HEK293 (cell line): ENCODE results near the gene CDKAL1.

Experiments
- CTCF ChIA-PET: fragments of 350-600 bp; formaldehyde crosslinking; extraction: SDS; loops from one replicate; lab custom pipeline; 2021; ENCODE audit warnings: antibody characterized with exemption; lab: Yijun Ruan, JAX
- POLR2A ChIA-PET: fragments of 300-600 bp; formaldehyde crosslinking; extraction: SDS; loops from one replicate; lab custom pipeline; 2020; ENCODE audit warnings: antibody characterized with exemption, inconsistent platforms; lab: Yijun Ruan, JAX
- H3K27ac ChIP-seq: fragments of 200-500 bp; sonication (Bioruptor generic); 2 replicates; pipeline ENCODE4 v1.5.1; 2014; ENCODE audit warnings: low read depth, low read length, control low read depth, inconsistent platforms; ENCODE audit errors: extremely low read depth
- H3K36me3 ChIP-seq, 2 experiments: fragments of 200-500 bp in 1 of 2; sonication (Bioruptor generic) in 1 of 2; 1 replicate in 1 of 2; 2 replicates in 1 of 2; pipeline ENCODE4 v1.5.1; 2014 to 2017; ENCODE audit warnings: inconsistent platforms in 2 of 2, low read length in 2 of 2; ENCODE audit not compliant: control insufficient read depth in 2 of 2, insufficient read depth in 1 of 2
- H3K4me1 ChIP-seq: fragments of 200-500 bp; sonication (Bioruptor generic); 2 replicates; pipeline ENCODE4 v1.5.1; 2014; ENCODE audit warnings: mild to moderate bottlenecking, low read length, inconsistent platforms; ENCODE audit not compliant: control insufficient read depth, insufficient read depth
- H3K4me3 ChIP-seq: 2 replicates; pipeline ENCODE4 v1.5.1; 2011; ENCODE audit warnings: low read depth, mild to moderate bottlenecking, control low read depth, low read length, moderate library complexity
- H3K9me3 ChIP-seq: fragments of 200-500 bp; sonication (Bioruptor generic); 2 replicates; pipeline ENCODE4 v1.5.1; 2014; ENCODE audit warnings: low read depth, low read length, inconsistent platforms; ENCODE audit not compliant: control insufficient read depth, insufficient read depth
- EGR2 ChIP-seq: fragments of 450-650 bp; formaldehyde crosslinking; IDR thresholded peaks from 2 replicates; pipeline ENCODE4 v1.5.1; 2016; ENCODE audit warnings: low read depth, missing biosample characterization, missing genetic modification characterization
- GLI4 ChIP-seq: fragments of 450-650 bp; formaldehyde crosslinking; IDR thresholded peaks from 2 replicates; pipeline ENCODE4 v1.5.1; 2016; ENCODE audit warnings: missing biosample characterization, missing genetic modification characterization
- GLIS1 ChIP-seq: fragments of 450-650 bp; formaldehyde crosslinking; IDR thresholded peaks from 2 replicates; pipeline ENCODE4 v1.5.1; 2016; ENCODE audit warnings: missing biosample characterization, missing genetic modification characterization
- GLIS2 ChIP-seq: fragments of 450-650 bp; formaldehyde crosslinking; IDR thresholded peaks from 2 replicates; pipeline ENCODE4 v1.5.1; 2016; ENCODE audit warnings: missing biosample characterization, missing genetic modification characterization
- HOXC10 ChIP-seq: sonication (generic); formaldehyde crosslinking; IDR thresholded peaks from 2 replicates; pipeline ENCODE4 v1.8.1; 2023; ENCODE audit warnings: mild to moderate bottlenecking, missing genetic modification reagents
- KLF8 ChIP-seq: fragments of 450-650 bp; formaldehyde crosslinking; IDR thresholded peaks from 2 replicates; pipeline ENCODE4 v1.5.1; 2016; ENCODE audit warnings: missing biosample characterization, missing genetic modification characterization
- OSR2 ChIP-seq: fragments of 450-650 bp; formaldehyde crosslinking; IDR thresholded peaks from 2 replicates; pipeline ENCODE4 v1.5.1; 2016; ENCODE audit warnings: missing biosample characterization, missing genetic modification characterization
- PRDM4 ChIP-seq: fragments of 450-650 bp; formaldehyde crosslinking; IDR thresholded peaks from 2 replicates; pipeline ENCODE4 v1.5.1; 2017; ENCODE audit warnings: missing biosample characterization, missing genetic modification characterization
- ZBTB8A ChIP-seq: fragments of 450-650 bp; formaldehyde crosslinking; IDR thresholded peaks from 2 replicates; pipeline ENCODE4 v1.5.1; 2016; ENCODE audit warnings: missing biosample characterization, missing genetic modification characterization
- ZEB2 ChIP-seq: fragments of 450-650 bp; formaldehyde crosslinking; IDR thresholded peaks from 2 replicates; pipeline ENCODE4 v1.5.1; 2016; ENCODE audit warnings: missing biosample characterization, missing genetic modification characterization
- ZNF169 ChIP-seq: fragments of 450-650 bp; formaldehyde crosslinking; IDR thresholded peaks from 2 replicates; pipeline ENCODE4 v1.5.1; 2016; ENCODE audit warnings: missing biosample characterization, missing genetic modification characterization
- ZNF174 ChIP-seq: fragments of 450-650 bp; formaldehyde crosslinking; IDR thresholded peaks from 2 replicates; pipeline ENCODE4 v1.5.0; 2017; ENCODE audit warnings: missing biosample characterization, mild to moderate bottlenecking, missing genetic modification characterization
- ZNF175 ChIP-seq: fragments of 450-650 bp; formaldehyde crosslinking; IDR thresholded peaks from 2 replicates; pipeline ENCODE4 v1.5.1; 2016; ENCODE audit warnings: missing biosample characterization, missing genetic modification characterization
- ZNF202 ChIP-seq: fragments of 450-650 bp; formaldehyde crosslinking; IDR thresholded peaks from 2 replicates; pipeline ENCODE4 v1.5.1; 2016; ENCODE audit warnings: missing biosample characterization, missing genetic modification characterization, borderline replicate concordance
- ZNF211 ChIP-seq: fragments of 450-650 bp; formaldehyde crosslinking; IDR thresholded peaks from 2 replicates; pipeline ENCODE4 v1.5.1; 2016; ENCODE audit warnings: low read depth, missing biosample characterization, missing genetic modification characterization
- ZNF274 ChIP-seq, 2 experiments: fragments of 200-500 bp in 1 of 2; fragments of 450-650 bp in 1 of 2; sonication (Bioruptor generic) in 1 of 2; formaldehyde crosslinking in 1 of 2; IDR thresholded peaks; 2 replicates each; pipeline versions ENCODE4 v1.5.1 to v1.6.1; 2014 to 2016; ENCODE audit warnings: borderline replicate concordance in 1 of 2, inconsistent platforms in 1 of 2, low read length in 1 of 2, missing biosample characterization in 1 of 2, missing genetic modification characterization in 1 of 2
- ZNF394 ChIP-seq: fragments of 450-650 bp; formaldehyde crosslinking; IDR thresholded peaks from 2 replicates; pipeline ENCODE4 v1.5.1; 2016; ENCODE audit warnings: missing biosample characterization, missing genetic modification characterization, mild to moderate bottlenecking, moderate library complexity, borderline replicate concordance
- ZNF548 ChIP-seq: fragments of 450-650 bp; formaldehyde crosslinking; IDR thresholded peaks from 2 replicates; pipeline ENCODE4 v1.5.1; 2016; ENCODE audit warnings: missing biosample characterization, missing genetic modification characterization
- ZNF555 ChIP-seq: fragments of 450-650 bp; formaldehyde crosslinking; conservative IDR thresholded peaks from 2 replicates; pipeline ENCODE4 v1.5.1; 2017; ENCODE audit warnings: missing biosample characterization, mild to moderate bottlenecking, missing genetic modification characterization, inconsistent platforms
- ZNF596 ChIP-seq: fragments of 450-650 bp; IDR thresholded peaks from 2 replicates; pipeline ENCODE4 v1.5.0; 2018; ENCODE audit warnings: missing biosample characterization, mild to moderate bottlenecking, missing genetic modification characterization, moderate library complexity
- ZNF621 ChIP-seq: fragments of 450-650 bp; formaldehyde crosslinking; IDR thresholded peaks from 2 replicates; pipeline ENCODE4 v1.5.1; 2017; ENCODE audit warnings: missing biosample characterization, missing genetic modification characterization
- ZNF660 ChIP-seq: fragments of 450-650 bp; IDR thresholded peaks from 2 replicates; pipeline ENCODE4 v1.5.1; 2018; ENCODE audit warnings: missing biosample characterization, mild to moderate bottlenecking, missing genetic modification characterization
- ZNF785 ChIP-seq: fragments of 450-650 bp; formaldehyde crosslinking; IDR thresholded peaks from 2 replicates; pipeline ENCODE4 v1.5.1; 2016; ENCODE audit warnings: missing biosample characterization, missing genetic modification characterization
- TF ChIP-seq, protein P1 (sequence below): fragments of 450-650 bp; formaldehyde crosslinking; IDR thresholded peaks from 2 replicates; pipeline ENCODE4 v1.5.1; 2016; ENCODE audit warnings: missing biosample characterization, missing genetic modification characterization
- TF ChIP-seq, protein P2 (sequence below): fragments of 450-650 bp; formaldehyde crosslinking; IDR thresholded peaks from 2 replicates; pipeline ENCODE4 v1.5.1; 2016; ENCODE audit warnings: missing biosample characterization, missing genetic modification characterization
- TF ChIP-seq, protein P3 (sequence below): fragments of 450-650 bp; formaldehyde crosslinking; IDR thresholded peaks from 2 replicates; pipeline ENCODE4 v1.5.1; 2016; ENCODE audit warnings: missing biosample characterization, missing genetic modification characterization

The CDKAL1 gene

DNA sequence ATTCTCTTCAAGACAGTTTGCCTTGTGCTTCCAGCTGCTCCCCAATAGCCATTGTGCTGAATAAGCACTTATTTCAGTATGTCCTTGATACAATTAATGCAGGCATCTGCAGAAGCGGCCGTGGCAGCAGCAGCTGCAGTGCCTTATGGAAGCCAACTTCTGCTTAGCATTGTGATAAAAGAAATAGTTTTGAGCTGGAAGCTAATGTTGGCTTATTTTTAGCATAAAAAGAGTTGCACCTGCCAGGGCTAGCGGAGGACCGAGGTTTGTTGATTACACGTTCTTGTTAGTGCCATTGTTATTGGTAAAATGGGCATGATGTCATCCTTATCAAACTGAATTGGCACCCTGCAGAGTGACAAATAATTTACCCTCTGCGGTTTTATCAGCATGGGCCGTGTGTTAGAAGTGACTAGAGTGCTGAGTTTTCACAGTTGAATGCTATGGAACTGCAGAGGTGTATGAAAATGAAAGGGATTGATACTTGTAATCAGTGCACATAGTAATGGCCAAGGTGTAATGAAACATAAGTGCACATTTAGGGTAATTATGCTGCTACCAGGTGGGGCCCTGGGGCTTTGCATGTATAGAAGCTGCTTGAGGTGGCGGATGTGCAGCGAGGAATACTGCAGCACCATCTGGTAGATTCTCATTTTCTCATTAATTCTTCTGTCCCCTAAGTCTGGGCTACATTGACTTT is 334.3 kb downstream of the CDKAL1 start (continued):
- TF ChIP-seq, protein P1, sequence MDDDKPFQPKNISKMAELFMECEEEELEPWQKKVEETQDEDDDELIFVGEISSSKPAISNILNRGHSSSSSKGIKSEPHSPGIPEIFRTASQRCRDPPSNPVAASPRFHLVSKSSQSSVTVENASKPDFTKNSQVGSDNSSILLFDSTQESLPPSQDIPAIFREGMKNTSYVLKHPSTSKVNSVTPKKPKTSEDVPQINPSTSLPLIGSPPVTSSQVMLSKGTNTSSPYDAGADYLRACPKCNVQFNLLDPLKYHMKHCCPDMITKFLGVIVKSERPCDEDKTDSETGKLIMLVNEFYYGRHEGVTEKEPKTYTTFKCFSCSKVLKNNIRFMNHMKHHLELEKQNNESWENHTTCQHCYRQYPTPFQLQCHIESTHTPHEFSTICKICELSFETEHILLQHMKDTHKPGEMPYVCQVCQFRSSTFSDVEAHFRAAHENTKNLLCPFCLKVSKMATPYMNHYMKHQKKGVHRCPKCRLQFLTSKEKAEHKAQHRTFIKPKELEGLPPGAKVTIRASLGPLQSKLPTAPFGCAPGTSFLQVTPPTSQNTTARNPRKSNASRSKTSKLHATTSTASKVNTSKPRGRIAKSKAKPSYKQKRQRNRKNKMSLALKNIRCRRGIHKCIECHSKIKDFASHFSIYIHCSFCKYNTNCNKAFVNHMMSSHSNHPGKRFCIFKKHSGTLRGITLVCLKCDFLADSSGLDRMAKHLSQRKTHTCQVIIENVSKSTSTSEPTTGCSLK = no peak
- no peak for TF ChIP-seq KLF8 (tag by site-specific recombination)
- no peak for TF ChIP-seq ZNF394 (tag by site-specific recombination)
- no peak for TF ChIP-seq HOXC10
- no peak for TF ChIP-seq ZNF596 (tag by site-specific recombination)
- no peak for TF ChIP-seq ZNF785 (tag by site-specific recombination)
- no peak for TF ChIP-seq ZNF211
- TF ChIP-seq ZNF175 = no peak
- TF ChIP-seq, protein P2, sequence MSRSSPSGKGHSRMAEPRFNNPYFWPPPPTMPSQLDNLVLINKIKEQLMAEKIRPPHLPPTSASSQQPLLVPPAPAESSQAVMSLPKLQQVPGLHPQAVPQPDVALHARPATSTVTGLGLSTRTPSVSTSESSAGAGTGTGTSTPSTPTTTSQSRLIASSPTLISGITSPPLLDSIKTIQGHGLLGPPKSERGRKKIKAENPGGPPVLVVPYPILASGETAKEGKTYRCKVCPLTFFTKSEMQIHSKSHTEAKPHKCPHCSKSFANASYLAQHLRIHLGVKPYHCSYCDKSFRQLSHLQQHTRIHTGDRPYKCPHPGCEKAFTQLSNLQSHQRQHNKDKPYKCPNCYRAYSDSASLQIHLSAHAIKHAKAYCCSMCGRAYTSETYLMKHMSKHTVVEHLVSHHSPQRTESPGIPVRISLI (tag by site-specific recombination) = no peak
- TF ChIP-seq ZEB2 (tag by site-specific recombination) = no peak
- TF ChIP-seq OSR2 = peak; percentile 57
- no peak for TF ChIP-seq ZNF174 (tag by site-specific recombination)

GRCh38 chr6:20870021-20870420 is 335.8 kb downstream of the CDKAL1 start:
- POLR2A ChIA-PET = no interaction called here
- H3K27ac ChIP-seq = no peak overlapping the region
- H3K9me3 ChIP-seq = no peaks in the 10 kb centered on the region
- H3K4me1 ChIP-seq = peaks cover 11% of the 10 kb centered on the region; the same call in 1 of the 2 replicates
- no peak overlapping the region for H3K4me3 ChIP-seq
- TF ChIP-seq PRDM4 (tag by site-specific recombination) (no peak), ZNF621 (no peak), ZNF274 (IDR thresholded peaks at IDR 0.05; ENCODE audit: low read length) (no peak), ZNF274 (tag by site-specific recombination; IDR thresholded peaks at IDR 0.05; ENCODE audit: borderline replicate concordance) (no peak), GLI4 (tag by site-specific recombination) (no peak), ZNF660 (tag by site-specific recombination) (no peak), ZNF548 (tag by site-specific recombination) (no peak), ZNF202 (tag by site-specific recombination) (no peak), ZBTB8A (tag by site-specific recombination) (no peak), GLIS1 (no peak), ZNF169 (tag by site-specific recombination) (no peak), ZNF555 (tag by site-specific recombination) (no peak), EGR2 (no peak), GLIS2 (tag by site-specific recombination) (no peak)
- TF ChIP-seq, protein P3, sequence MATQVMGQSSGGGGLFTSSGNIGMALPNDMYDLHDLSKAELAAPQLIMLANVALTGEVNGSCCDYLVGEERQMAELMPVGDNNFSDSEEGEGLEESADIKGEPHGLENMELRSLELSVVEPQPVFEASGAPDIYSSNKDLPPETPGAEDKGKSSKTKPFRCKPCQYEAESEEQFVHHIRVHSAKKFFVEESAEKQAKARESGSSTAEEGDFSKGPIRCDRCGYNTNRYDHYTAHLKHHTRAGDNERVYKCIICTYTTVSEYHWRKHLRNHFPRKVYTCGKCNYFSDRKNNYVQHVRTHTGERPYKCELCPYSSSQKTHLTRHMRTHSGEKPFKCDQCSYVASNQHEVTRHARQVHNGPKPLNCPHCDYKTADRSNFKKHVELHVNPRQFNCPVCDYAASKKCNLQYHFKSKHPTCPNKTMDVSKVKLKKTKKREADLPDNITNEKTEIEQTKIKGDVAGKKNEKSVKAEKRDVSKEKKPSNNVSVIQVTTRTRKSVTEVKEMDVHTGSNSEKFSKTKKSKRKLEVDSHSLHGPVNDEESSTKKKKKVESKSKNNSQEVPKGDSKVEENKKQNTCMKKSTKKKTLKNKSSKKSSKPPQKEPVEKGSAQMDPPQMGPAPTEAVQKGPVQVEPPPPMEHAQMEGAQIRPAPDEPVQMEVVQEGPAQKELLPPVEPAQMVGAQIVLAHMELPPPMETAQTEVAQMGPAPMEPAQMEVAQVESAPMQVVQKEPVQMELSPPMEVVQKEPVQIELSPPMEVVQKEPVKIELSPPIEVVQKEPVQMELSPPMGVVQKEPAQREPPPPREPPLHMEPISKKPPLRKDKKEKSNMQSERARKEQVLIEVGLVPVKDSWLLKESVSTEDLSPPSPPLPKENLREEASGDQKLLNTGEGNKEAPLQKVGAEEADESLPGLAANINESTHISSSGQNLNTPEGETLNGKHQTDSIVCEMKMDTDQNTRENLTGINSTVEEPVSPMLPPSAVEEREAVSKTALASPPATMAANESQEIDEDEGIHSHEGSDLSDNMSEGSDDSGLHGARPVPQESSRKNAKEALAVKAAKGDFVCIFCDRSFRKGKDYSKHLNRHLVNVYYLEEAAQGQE (tag by site-specific recombination) = no peak
- CTCF ChIA-PET = no interaction called here
- H3K36me3 ChIP-seq = no peaks in the 10 kb centered on the region
